GM12878 (cell line): ENCODE measurements around the gene ANP32A. TPM values are rescaled to one million over a fixed set of nuclear protein-coding genes. Genes with fewer than 3 reads are reported as not detected.

Source experiments
- ATAC-seq: fragments of 200-7000 bp; cut with Tn5 transposase; 3 replicates; pipeline ENCODE4 v1.9.1; 2020; ENCODE audit warnings: mild to moderate bottlenecking, moderate library complexity
- BruUV-seq: library from RNA; stranded (reverse); fragments of 400-500 nt; replicated peaks from 2 replicates; lab custom pipeline; 2021; lab: Mats Ljungman, UMichigan
- CTCF ChIA-PET: fragments of 300-600 bp; sonication (Branson Sonifier 250); formaldehyde crosslinking; extraction: SDS; loops from one replicate; lab custom pipeline; 2021; ENCODE audit warnings: inconsistent platforms; lab: Yijun Ruan, JAX
- POLR2A ChIA-PET: fragments of 350-600 bp; formaldehyde crosslinking; extraction: SDS; loops from one replicate; lab custom pipeline; 2021; ENCODE audit warnings: inconsistent platforms; lab: Charles Lee
- RAD21 ChIA-PET: fragments of 300-600 bp; sonication (Branson Sonifier 250); formaldehyde crosslinking; loops from one replicate; lab custom pipeline; 2023; ENCODE audit warnings: antibody characterized with exemption; ENCODE audit not compliant: unreplicated experiment; lab: Charles Lee
- SMC1A ChIA-PET: fragments of 300-600 bp; sonication (Branson Sonifier 250); formaldehyde crosslinking; loops from one replicate; lab custom pipeline; 2023; ENCODE audit not compliant: unreplicated experiment, uncharacterized antibody; lab: Charles Lee
- DNase-seq: peaks from one replicate; pipeline ENCODE4 v3.0.0-alpha.2; 2011; ENCODE audit warnings: low read depth, low spot score
- FAIRE-seq: peaks from 3 replicates; lab custom pipeline; 2011; peaks lifted over from hg19 to GRCh38; lab: Jason Lieb, UNC
- H2AFZ ChIP-seq: 2 replicates; pipeline ENCODE4 v1.6.0; 2011; ENCODE audit warnings: low read depth, low read length, control low read depth; ENCODE audit not compliant: control insufficient read depth
- H3K27ac ChIP-seq: 2 replicates; pipeline ENCODE4 v1.5.1; 2011; ENCODE audit warnings: control low read depth; ENCODE audit not compliant: control insufficient read depth, insufficient read depth
- H3K27me3 ChIP-seq, 2 experiments: replicated peaks in 1 of 2; 2 replicates each; pipeline versions ENCODE4 v1.6.0 to v1.6.1; 2011; ENCODE audit warnings: low read length in 1 of 2; ENCODE audit not compliant: control insufficient read depth in 2 of 2, insufficient read depth in 2 of 2
- H3K36me3 ChIP-seq, 2 experiments: 2 replicates each; pipeline ENCODE4 v1.5.1; 2011; ENCODE audit warnings: low read length in 1 of 2; ENCODE audit not compliant: control insufficient read depth in 2 of 2, insufficient read depth in 2 of 2
- H3K4me1 ChIP-seq: 2 replicates; pipeline ENCODE4 v1.6.1; 2011; ENCODE audit warnings: mild to moderate bottlenecking, low read length, moderate library complexity, mixed read lengths; ENCODE audit not compliant: control insufficient read depth, insufficient read depth
- H3K4me2 ChIP-seq: 2 replicates; pipeline ENCODE4 v1.6.0; 2011; ENCODE audit warnings: control low read depth; ENCODE audit not compliant: control insufficient read depth, insufficient read depth
- H3K4me3 ChIP-seq: fragments of 200-600 bp; sonication (generic); 2 replicates; pipeline ENCODE4 v1.5.1; 2016
- H3K79me2 ChIP-seq: 2 replicates; pipeline ENCODE4 v1.6.0; 2011; ENCODE audit warnings: low read length; ENCODE audit not compliant: control insufficient read depth, insufficient read depth
- H3K9ac ChIP-seq: 2 replicates; pipeline ENCODE4 v1.8.0; 2011; ENCODE audit warnings: low read length, control low read depth, mixed read lengths; ENCODE audit not compliant: control insufficient read depth, insufficient read depth
- H3K9me3 ChIP-seq: replicated peaks from 3 replicates; pipeline ENCODE4 v1.5.1; 2011; ENCODE audit warnings: mild to moderate bottlenecking, low read length; ENCODE audit not compliant: control insufficient read depth, insufficient read depth
- H4K20me1 ChIP-seq: 2 replicates; pipeline ENCODE4 v1.6.0; 2011; ENCODE audit not compliant: control insufficient read depth, insufficient read depth
- CEBPZ ChIP-seq: fragments of 150-350 bp; IDR thresholded peaks from 2 replicates; pipeline ENCODE4 v1.6.1; 2016; ENCODE audit warnings: low read depth, low read length
- CHD2 ChIP-seq: IDR thresholded peaks from 2 replicates; pipeline ENCODE4 v1.6.1; 2011; ENCODE audit warnings: low read depth, low read length, improper control_type of control experiment, borderline replicate concordance
- CHD4 ChIP-seq: fragments of 200-600 bp; sonication (generic); IDR thresholded peaks from 2 replicates; pipeline ENCODE4 v1.6.1; 2016; ENCODE audit warnings: mild to moderate bottlenecking
- E2F4 ChIP-seq: IDR thresholded peaks from 2 replicates; pipeline ENCODE4 v1.6.1; 2012; ENCODE audit warnings: low read depth, low read length, improper control_type of control experiment
- E4F1 ChIP-seq: fragments of 450-650 bp; IDR thresholded peaks from 2 replicates; pipeline ENCODE4 v1.6.1; 2018; ENCODE audit warnings: borderline replicate concordance, mild to moderate bottlenecking; ENCODE audit not compliant: partially characterized antibody
- FOXM1 ChIP-seq: IDR thresholded peaks from 2 replicates; pipeline ENCODE4 v1.6.1; 2012; ENCODE audit warnings: low read depth, mild to moderate bottlenecking, inconsistent platforms, low read length, moderate library complexity
- GATAD2B ChIP-seq: fragments of 450-650 bp; conservative IDR thresholded peaks from 2 replicates; pipeline ENCODE4 v1.6.1; 2017; ENCODE audit warnings: low read depth, mild to moderate bottlenecking, moderate library complexity
- NFYA ChIP-seq: IDR thresholded peaks from 2 replicates; pipeline ENCODE4 v1.6.1; 2011; ENCODE audit warnings: low read depth, mild to moderate bottlenecking, low read length, improper control_type of control experiment, borderline replicate concordance
- NFYB ChIP-seq: IDR thresholded peaks from 2 replicates; pipeline ENCODE4 v1.6.1; 2011; ENCODE audit warnings: low read depth, mild to moderate bottlenecking, low read length, improper control_type of control experiment, moderate library complexity; ENCODE audit not compliant: insufficient read depth
- NRF1 ChIP-seq: conservative IDR thresholded peaks from 2 replicates; pipeline ENCODE4 v1.6.1; 2011; ENCODE audit warnings: mild to moderate bottlenecking, low read depth, low read length, improper control_type of control experiment
- POLR2A ChIP-seq: IDR thresholded peaks from 2 replicates; pipeline ENCODE4 v1.6.1; 2011; ENCODE audit warnings: low read depth, mild to moderate bottlenecking, low read length
- SREBF1 ChIP-seq: IDR thresholded peaks from 2 replicates; pipeline ENCODE4 v1.6.1; 2012; ENCODE audit warnings: mild to moderate bottlenecking, low read length
- SUZ12 ChIP-seq: fragments of 200-600 bp; sonication (generic); IDR thresholded peaks from one replicate; pipeline ENCODE4 v1.6.1; 2018; ENCODE audit warnings: antibody characterized with exemption, mild to moderate bottlenecking; ENCODE audit not compliant: unreplicated experiment
- ZBTB40 ChIP-seq: fragments of 450-650 bp; IDR thresholded peaks from 2 replicates; pipeline ENCODE4 v1.6.1; 2016; ENCODE audit warnings: mild to moderate bottlenecking, moderate library complexity, borderline replicate concordance
- WGBS: methylation state at CpG from one replicate; pipeline ENCODE4 v1.1.6; 2016; ENCODE audit warnings: low lambda C conversion rate; ENCODE audit not compliant: insufficient replicate concordance, insufficient coverage; ENCODE audit errors: missing lambda C conversion rate; 5-methylcytosine and 5-hydroxymethylcytosine counted together
- in situ Hi-C: fragments of 300-500 bp; cut with MboI; formaldehyde crosslinking; loops from 9 replicates; pipeline ENCODE4 v1.14.3; 2018; ENCODE audit warnings: mixed read lengths
- intact Hi-C: fragments of 100-400 bp; cut with micrococcal nuclease; formaldehyde crosslinking; loops from one replicate; pipeline ENCODE4 v1.14.2; 2022; ENCODE audit not compliant: unreplicated experiment
- polyA plus RNA-seq, 11 experiments: library from polyadenylated mRNA; depleted of rRNA in 4 of 11; unstranded in 6 of 11; stranded (reverse) in 5 of 11; fragments of >200 nt; fragmentation: Nextera tagmentation in 4 of 11; fragmentation: Illumina TruSeq in 1 of 11; extraction: Ambion mirVana in 4 of 11; extraction: Trizol in 1 of 11; gene quantifications; 1 replicate in 1 of 11; 2 replicates in 10 of 11; pipeline versions ENCODE4 v1.2.1 to v1.2.3, GENCODE V29; 2011 to 2016; ENCODE audit warnings: inconsistent platforms in 2 of 11, missing spikeins in 2 of 11, low read depth in 1 of 11
- total RNA-seq, 4 experiments: library from RNA; depleted of rRNA in 3 of 4; stranded (reverse); fragments of >200 nt in 3 of 4; fragmentation: Illumina TruSeq in 1 of 4; extraction: Trizol in 1 of 4; gene quantifications; 2 replicates each; pipeline versions ENCODE4 v1.2.1 to v1.2.3, GENCODE V29; 2013 to 2021

ANP32A gene
- total and polyA plus RNA-seq, 10 of the 15 experiments (the other 5 are each of a cell fraction or from before 2014, with no cell fraction given): 29.6 to 666 (median 234) TPM

- H3K4me1 ChIP-seq: no peaks in the 10 kb centered on the region
- no peaks in the 10 kb centered on the region for H3K36me3 ChIP-seq
- WGBS: 0% methylated on average over 2 of the region's 2 CpGs
- intact Hi-C loops (no loop called here), in situ Hi-C loops (no loop called here)
- no peaks in the 10 kb centered on the region for H3K9me3 ChIP-seq
- FAIRE-seq (no peak), ATAC-seq (no peak), DNase-seq (no peak)
- BruUV-seq: no TSS peak
- no peak overlapping the region for H3K4me2 ChIP-seq
- no peaks in the 10 kb centered on the region for H4K20me1 ChIP-seq
- H3K27me3 ChIP-seq: no peaks in the 10 kb centered on the region
- H3K79me2 ChIP-seq: no peaks in the 10 kb centered on the region
- no peak overlapping the region for H3K27ac ChIP-seq
- no peak overlapping the region for H3K9ac ChIP-seq
- TF ChIP-seq SREBF1 (no peak), NFYB (no peak), NRF1 (no peak), E4F1 (no peak), FOXM1 (no peak), SUZ12 (no peak), CHD2 (no peak), POLR2A (no peak), CEBPZ (no peak), CHD4 (no peak), ZBTB40 (no peak), GATAD2B (no peak), E2F4 (no peak), NFYA (no peak)
- POLR2A ChIA-PET: no interaction called here
- H3K4me3 ChIP-seq: no peak overlapping the region
- SMC1A ChIA-PET: interaction anchor here (1.2 kb wide), 1 partner anchor 45 kb away, joined by 3 read pairs; no protein-coding TSS in a partner anchor
- RAD21 ChIA-PET: interaction anchor here (1.4 kb wide), 1 partner anchor 60 kb away, joined by 4 read pairs; no protein-coding TSS in a partner anchor
- no peak overlapping the region for H2AFZ ChIP-seq
- CTCF ChIA-PET: no interaction called here
These were observed 52.4 kb downstream of the ANP32A start for GRCh38 chr15:68768321-68768720.
